DOHH2 (cell line): Measurements from ENCODE around the gene ORC3.

Source experiments
- H3F3A ChIP-seq: fragments of 200-600 bp; sonication (generic), shearing (Covaris generic); 2 replicates; pipeline ENCODE4 v1.6.0; 2016; ENCODE audit warnings: antibody characterized with exemption, mild to moderate bottlenecking; ENCODE audit not compliant: control insufficient read depth, insufficient read depth
- H3K27ac ChIP-seq: fragments of 200-600 bp; sonication (generic); 2 replicates; pipeline ENCODE4 v1.5.1; 2014; ENCODE audit warnings: low read depth, mild to moderate bottlenecking, low read length, moderate library complexity
- H3K27me3 ChIP-seq: fragments of 200-600 bp; sonication (generic); 2 replicates; pipeline ENCODE4 v1.6.1; 2014; ENCODE audit warnings: mild to moderate bottlenecking, low read length, mixed read lengths; ENCODE audit not compliant: control insufficient read depth
- H3K36me3 ChIP-seq: fragments of 200-600 bp; sonication (generic); 2 replicates; pipeline ENCODE4 v1.6.1; 2014; ENCODE audit warnings: mild to moderate bottlenecking, low read length, moderate library complexity, mixed read lengths; ENCODE audit not compliant: control insufficient read depth
- H3K4me1 ChIP-seq: fragments of 200-600 bp; sonication (generic); 2 replicates; pipeline ENCODE4 v1.6.1; 2014; ENCODE audit warnings: mild to moderate bottlenecking, low read length, mixed read lengths; ENCODE audit not compliant: control insufficient read depth
- H3K4me2 ChIP-seq: fragments of 200-600 bp; sonication (generic); 2 replicates; pipeline ENCODE4 v1.6.0; 2014; ENCODE audit warnings: mild to moderate bottlenecking, low read length, moderate library complexity
- H3K4me3 ChIP-seq: fragments of 200-600 bp; sonication (generic); 2 replicates; pipeline ENCODE4 v1.5.1; 2014; ENCODE audit warnings: mild to moderate bottlenecking, low read length, mixed read lengths
- H3K79me2 ChIP-seq: fragments of 200-600 bp; sonication (generic); 2 replicates; pipeline ENCODE4 v1.6.1; 2014; ENCODE audit warnings: mild to moderate bottlenecking, low read length, mixed read lengths; ENCODE audit not compliant: control insufficient read depth
- H3K9me2 ChIP-seq: fragments of 200-600 bp; sonication (generic); replicated peaks from 2 replicates; pipeline ENCODE4 v1.6.1; 2014; ENCODE audit warnings: mild to moderate bottlenecking, low read length, mixed read lengths; ENCODE audit not compliant: control insufficient read depth
- H3K9me3 ChIP-seq: fragments of 200-600 bp; sonication (generic); 2 replicates; pipeline ENCODE4 v1.6.1; 2014; ENCODE audit warnings: antibody characterized with exemption, low read length, mixed read lengths; ENCODE audit not compliant: control insufficient read depth, insufficient read depth
- H4K20me1 ChIP-seq: fragments of 200-600 bp; sonication (generic); 2 replicates; pipeline ENCODE4 v1.6.0; 2014; ENCODE audit warnings: low read depth, mild to moderate bottlenecking, antibody characterized with exemption, low read length, moderate library complexity; ENCODE audit not compliant: control insufficient read depth, insufficient read depth
- EZH2phosphoT487 ChIP-seq: fragments of 200-600 bp; sonication (generic); IDR thresholded peaks from 2 replicates; pipeline ENCODE4 v1.6.1; 2017; ENCODE audit warnings: borderline replicate concordance, mild to moderate bottlenecking, antibody characterized with exemption, low read length, moderate library complexity, mixed read lengths
- TF ChIP-seq, protein P1 (sequence below): fragments of 200-600 bp; sonication (generic); IDR thresholded peaks from one replicate; pipeline ENCODE4 v1.5.1; 2014; ENCODE audit warnings: antibody characterized with exemption, mild to moderate bottlenecking, low read depth, low read length; ENCODE audit not compliant: poor library complexity, severe bottlenecking

Gene ORC3

GRCh38 chr6:87551799-87552198 lies 38.1 kb upstream of the ORC3 start:
- Histone ChIP-seq H3K4me2 (no peak overlapping the region), H4K20me1 (0 out of 2 replicates have a peak, but pooled peaks cover 4% of the 10 kb centered on the region), H3K27ac (no peak overlapping the region), H3K4me1 (no peaks in the 10 kb centered on the region), H3K9me3 (no peaks in the 10 kb centered on the region), H3K79me2 (no peaks in the 10 kb centered on the region), H3K9me2 (no peaks in the 10 kb centered on the region), H3K36me3 (peaks cover 66% of the 10 kb centered on the region), H3K4me3 (no peak overlapping the region), H3F3A (no peaks in the 10 kb centered on the region), H3K27me3 (no peaks in the 10 kb centered on the region)
- no peak for TF ChIP-seq EZH2phosphoT487
- TF ChIP-seq, protein P1, sequence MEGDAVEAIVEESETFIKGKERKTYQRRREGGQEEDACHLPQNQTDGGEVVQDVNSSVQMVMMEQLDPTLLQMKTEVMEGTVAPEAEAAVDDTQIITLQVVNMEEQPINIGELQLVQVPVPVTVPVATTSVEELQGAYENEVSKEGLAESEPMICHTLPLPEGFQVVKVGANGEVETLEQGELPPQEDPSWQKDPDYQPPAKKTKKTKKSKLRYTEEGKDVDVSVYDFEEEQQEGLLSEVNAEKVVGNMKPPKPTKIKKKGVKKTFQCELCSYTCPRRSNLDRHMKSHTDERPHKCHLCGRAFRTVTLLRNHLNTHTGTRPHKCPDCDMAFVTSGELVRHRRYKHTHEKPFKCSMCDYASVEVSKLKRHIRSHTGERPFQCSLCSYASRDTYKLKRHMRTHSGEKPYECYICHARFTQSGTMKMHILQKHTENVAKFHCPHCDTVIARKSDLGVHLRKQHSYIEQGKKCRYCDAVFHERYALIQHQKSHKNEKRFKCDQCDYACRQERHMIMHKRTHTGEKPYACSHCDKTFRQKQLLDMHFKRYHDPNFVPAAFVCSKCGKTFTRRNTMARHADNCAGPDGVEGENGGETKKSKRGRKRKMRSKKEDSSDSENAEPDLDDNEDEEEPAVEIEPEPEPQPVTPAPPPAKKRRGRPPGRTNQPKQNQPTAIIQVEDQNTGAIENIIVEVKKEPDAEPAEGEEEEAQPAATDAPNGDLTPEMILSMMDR, result no peak

- Histone ChIP-seq H3K4me2 (no peak overlapping the region), H3K27ac (no peak overlapping the region), H3K27me3 (no peaks in the 10 kb centered on the region), H3F3A (no peaks in the 10 kb centered on the region), H3K4me3 (no peak overlapping the region), H3K79me2 (no peaks in the 10 kb centered on the region), H3K9me3 (no peaks in the 10 kb centered on the region), H3K36me3 (peaks cover 67% of the 10 kb centered on the region), H4K20me1 (0 out of 2 replicates have a peak, but pooled peaks cover 4% of the 10 kb centered on the region), H3K4me1 (no peaks in the 10 kb centered on the region), H3K9me2 (no peaks in the 10 kb centered on the region)
- TF ChIP-seq EZH2phosphoT487, result no peak
- TF ChIP-seq, protein P1, result no peak
Observed at GRCh38 chr6:87553159-87553765, 36.7 kb upstream of the ORC3 start.

- no peak overlapping the region for H3K27ac ChIP-seq
- no peaks in the 10 kb centered on the region for H3K9me3 ChIP-seq
- no peaks in the 10 kb centered on the region for H3K9me2 ChIP-seq
- no peaks in the 10 kb centered on the region for H3K79me2 ChIP-seq
- no peak overlapping the region for H3K4me3 ChIP-seq
- H3K4me2 ChIP-seq, result no peak overlapping the region
- 0 out of 2 replicates have a peak, but pooled peaks cover 4% of the 10 kb centered on the region for H4K20me1 ChIP-seq
- H3F3A ChIP-seq, result no peaks in the 10 kb centered on the region
- H3K36me3 ChIP-seq, result peaks cover 65% of the 10 kb centered on the region
- H3K27me3 ChIP-seq, result no peaks in the 10 kb centered on the region
- H3K4me1 ChIP-seq, result no peaks in the 10 kb centered on the region
- TF ChIP-seq, protein P1, result no peak
- no peak for TF ChIP-seq EZH2phosphoT487
Observed at GRCh38 chr6:87555506-87555905, 34.4 kb upstream of the ORC3 start.
